ENCODE measurements around the gene PAX5.

DNA sequence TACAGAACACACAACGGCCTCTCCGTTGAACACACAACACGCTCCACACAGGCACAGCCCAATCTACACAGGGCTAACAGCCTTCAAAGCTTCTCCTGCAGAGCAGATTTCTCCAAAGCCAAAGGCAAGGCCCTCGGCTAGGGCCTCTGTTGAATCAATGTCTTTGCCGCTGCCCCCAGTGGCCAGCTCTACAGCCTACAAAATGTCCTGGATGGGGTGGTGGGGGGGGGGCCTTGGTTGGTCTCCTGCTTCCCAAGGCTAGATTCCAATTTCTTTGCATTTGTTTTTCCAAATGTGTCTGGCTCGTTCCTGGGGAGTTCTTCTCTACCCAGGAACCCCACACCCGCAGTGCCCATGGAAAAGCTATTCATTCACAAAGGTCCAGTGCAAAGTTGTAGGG is 167.2 kb downstream of the PAX5 start:
- no peak for TF ChIP-seq POLR2A (IDR thresholded peaks at IDR 0.05; ENCODE audit: low read depth, low read length)
- no peak for TF ChIP-seq POLR2AphosphoS5 (IDR thresholded peaks at IDR 0.05; ENCODE audit: low read depth, low read length)
